GF-D8 (cell line): ENCODE results near the gene POLA2.

Source experiments
- DNase-seq: peaks from one replicate; lab custom pipeline; 2025; lab: John Stamatoyannopoulos, UW

POLA2 gene

DNA sequence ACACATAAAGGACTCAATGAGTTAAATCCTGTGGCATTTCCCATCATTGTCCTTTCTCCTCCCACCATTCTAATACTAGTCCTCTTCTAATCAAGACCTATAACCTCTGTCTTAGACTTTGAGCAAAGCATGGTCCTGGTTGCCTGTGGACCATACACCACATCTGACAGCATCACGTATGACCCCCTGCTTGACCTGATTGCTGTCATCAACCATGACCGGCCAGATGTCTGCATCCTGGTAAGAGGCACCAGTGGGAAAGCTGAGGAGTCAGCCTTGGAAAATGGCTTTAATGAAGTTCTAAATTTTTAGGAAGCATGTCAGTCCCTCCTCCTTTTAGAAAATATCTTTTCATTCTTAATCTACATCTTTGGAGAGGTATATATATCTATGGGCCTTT, 25.8 kb downstream of the POLA2 start:
- no peak for DNase-seq

DNA sequence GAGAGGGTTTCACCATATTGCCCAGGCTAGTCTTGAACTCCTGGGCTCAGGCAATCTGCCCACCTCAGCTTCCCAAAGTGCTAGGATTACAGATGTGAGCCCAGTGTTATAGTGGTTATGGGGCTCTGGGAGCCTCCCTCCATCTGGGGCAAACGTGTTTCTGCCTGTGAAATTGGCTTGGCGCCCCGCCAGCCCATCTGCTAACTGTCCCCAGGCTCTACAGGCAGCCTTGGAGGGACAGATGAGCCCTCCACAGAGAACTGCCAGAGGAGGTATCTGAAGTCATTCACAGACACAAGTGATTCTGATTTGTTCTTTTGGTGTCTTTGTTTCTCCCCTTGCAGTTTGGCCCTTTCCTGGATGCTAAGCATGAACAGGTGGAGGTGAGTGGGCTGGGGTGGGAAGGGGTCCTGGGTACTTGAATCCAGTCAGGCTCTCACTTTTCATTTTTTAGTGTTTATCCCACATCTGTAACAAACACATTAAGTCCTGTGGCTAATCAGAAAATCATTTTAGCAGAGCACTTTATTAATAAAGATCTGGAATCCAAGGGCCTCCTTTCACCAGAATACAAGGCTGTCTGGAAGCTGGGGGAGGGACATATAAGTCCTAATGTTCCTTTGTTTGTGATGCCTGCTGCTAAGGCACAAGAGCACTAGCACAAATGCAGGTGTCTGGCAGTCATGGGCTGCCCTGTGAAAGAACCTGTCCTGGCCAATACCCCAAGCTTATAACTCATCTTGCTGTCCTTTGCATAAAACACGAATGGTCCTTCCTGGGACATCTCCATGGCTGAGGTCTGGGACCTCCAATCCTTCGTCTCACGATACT, 27.2 kb downstream of the POLA2 start:
- DNase-seq: peak; percentile 23

DNA sequence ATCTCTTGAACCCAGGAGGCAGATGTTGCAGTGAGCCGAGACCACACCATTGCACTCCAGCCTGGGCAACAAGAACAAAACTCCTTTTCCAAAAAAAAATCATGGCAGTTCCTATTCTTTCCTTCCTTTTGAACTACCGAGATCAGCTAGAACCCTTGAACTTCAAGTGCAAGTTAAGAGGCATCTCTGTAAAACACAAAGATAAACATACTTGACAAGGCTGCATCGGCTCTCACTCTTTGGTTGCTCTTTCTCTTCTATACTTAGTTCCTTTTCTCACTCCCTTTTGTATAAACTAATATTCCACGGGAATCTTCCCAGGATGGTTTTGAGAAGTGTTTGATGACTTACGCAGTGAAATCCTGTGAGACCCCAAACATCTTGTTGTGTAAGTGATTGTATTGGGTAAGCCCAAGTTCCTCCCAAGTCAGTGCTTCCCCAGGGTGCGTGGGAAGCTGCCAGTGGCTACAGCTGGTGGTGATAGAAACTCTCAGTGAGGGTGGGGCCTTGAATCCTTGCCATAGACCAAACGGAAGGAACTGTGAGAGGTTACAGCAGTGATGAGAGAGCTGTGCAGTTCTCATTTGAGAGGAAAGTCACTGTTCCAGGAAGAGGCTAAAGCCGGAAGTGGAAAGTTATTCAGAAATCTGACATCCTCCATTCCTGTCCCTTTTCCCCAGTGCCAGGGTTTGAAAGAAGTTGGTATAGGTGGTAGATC, 28.8 kb downstream of the POLA2 start:
- peak; percentile 97 for DNase-seq

DNA sequence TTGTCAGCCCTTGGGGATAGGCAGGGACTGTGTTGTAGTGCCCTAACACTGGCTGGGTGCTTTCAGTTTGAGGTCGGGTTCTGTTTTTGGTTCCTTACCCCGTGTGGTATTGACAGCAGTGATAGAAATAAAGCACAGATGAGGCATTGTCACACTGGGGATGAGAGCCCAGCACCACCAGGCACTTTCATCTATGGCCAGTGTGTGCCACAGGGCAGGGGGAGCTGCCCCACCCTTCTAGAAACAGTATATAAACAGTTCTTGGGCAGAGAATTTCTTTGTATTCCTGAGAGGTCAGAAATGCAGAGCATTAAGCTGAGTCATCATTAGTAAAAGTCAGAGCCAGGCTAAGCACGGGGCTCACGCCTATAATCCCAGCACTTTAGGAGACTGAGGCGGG, 29.9 kb downstream of the POLA2 start:
- no peak for DNase-seq

DNA sequence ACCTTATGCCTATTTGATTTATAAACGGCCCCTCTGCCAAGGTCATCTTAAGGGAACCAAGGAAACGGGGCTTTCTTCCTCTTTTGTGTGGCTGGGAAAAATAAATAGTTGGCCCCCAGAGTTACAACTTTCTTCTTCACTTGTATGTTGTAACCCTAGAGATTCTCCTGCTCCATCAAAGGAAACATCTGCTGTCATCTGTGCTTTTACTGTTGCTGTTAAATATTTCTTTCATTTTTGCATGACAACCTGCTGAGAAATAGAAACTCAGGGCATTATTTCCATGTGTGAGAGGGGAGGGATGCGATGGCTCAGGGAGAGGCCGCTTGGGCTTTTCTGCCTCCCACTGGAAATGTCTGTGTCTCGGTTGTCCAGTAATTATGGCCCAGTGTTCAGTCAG, 31.1 kb downstream of the POLA2 start:
- DNase-seq: peak; percentile 33

DNA sequence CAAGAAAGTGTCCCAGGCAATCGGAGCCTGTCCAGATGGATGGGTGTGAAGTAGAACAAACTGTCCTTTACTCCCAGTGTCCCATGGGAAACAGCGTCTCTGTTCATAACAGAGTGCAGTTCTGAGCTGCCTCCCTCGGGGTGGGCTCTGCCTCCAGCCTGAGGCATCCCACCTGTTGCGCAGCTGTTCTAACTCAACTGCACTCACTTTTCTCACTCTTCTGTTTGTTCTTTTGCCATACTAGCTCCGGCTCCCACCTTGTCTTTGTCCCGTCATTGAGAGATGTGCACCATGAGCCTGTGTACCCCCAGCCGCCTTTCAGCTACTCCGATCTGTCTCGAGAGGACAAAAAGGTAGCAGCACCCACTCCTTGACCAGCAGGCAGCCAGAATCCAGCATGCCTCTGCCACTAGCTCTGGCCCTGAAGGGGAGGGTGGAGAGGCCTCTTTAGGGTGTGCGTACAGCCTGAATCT, 32.2 kb downstream of the POLA2 start:
- no peak for DNase-seq

DNA sequence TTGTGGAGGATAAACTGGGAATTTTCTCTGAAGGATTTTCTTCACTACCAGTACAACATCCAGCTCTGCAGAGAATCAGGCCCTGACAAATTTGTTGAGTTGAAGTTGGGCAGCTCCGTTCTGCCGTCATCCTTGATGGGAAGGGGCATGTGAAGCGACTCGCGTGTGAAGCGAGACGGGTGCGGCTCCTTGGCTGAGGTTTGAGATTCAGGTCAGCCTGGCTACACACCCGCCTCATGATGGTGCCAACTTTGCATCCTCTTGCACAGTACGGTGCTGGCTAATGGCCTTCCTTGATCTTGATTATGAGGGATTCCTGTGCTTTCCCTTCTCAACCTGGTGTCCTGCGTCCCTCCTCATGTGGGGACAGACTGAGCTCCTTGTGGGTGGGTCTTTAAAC, 33.2 kb downstream of the POLA2 start:
- DNase-seq: no peak

DNA sequence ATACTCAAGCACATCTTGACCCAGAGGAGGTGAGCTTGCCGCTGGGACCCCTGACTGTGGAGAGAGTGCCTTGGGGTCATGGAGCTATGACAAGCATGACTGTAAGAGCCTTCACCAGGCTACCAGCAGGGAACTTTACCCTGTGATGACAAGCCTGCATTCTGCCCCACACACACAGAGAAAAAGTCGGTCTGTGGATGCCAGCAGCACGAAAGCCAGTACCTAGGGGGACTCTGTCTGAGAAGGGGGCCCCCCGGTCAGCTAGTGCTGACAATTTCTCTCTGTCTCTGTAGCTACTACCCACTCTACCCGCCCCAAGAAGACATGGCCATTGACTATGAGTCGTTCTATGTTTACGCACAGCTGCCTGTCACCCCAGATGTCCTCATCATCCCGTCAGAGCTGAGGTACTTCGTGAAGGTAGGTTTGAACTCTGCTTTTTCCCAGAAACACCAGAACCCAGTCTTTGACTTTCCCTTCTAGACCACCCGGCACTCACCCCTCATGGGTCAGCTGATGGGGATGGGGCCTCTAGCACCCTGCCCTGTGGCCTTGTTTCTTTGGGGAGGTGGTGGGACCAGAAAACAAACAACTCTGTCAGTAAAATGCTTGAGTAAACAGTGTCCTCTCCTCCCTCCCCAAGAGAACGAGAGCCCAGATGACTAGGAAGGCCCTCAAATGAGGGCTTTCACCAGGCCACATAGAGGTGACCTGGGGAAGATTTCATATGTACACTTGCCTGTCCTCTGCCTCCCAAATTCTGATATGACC, 34.0 kb downstream of the POLA2 start:
- no peak for DNase-seq

DNA sequence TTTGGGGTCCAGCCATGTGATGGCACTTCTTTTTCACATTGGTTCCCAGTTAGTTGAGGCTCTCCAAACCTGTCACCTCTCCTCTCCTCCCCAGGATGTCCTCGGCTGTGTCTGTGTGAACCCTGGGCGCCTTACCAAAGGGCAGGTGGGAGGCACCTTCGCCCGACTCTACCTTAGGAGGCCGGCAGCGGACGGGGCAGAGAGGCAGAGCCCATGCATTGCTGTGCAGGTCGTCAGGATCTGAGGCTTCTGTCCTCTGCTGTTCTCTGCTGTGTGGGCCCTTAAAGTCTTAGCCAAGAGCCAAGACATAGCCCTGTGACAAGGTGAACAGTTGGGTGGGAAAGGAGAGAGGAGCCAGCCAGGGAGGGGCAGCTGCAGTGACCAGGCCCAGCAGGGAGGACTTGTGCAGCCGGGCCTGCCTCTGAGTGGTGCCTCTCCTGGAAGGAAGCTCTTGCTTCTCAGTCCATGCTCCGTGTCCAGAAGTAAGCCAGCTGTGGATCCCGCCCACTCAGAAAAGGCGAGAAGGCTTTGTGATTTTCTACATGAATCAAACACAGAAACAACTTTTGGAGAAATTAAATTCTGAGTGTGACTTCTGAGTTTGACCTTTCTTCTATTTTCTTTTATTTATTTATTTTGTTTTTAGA, 35.4 kb downstream of the POLA2 start:
- no peak for DNase-seq

DNA sequence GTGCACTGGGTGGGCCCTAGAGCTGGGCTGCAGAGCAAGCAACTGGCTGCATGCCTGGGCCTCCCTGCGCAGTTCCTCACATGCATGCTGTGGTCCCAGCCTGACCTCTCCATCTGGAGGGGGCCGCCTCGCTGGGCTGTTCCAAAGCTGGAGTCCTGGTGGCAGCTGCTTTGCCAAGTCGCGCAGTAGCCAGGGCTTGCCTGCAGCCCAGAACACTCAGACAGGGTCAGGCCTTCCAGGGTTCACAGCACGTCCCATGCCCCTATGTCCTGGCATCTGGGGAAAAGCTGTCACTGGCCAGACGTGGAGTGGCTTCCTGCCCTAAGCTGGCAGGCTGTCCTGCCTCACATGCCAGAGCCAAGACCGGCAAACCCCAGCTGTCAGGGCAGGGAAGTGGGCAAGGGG, 36.4 kb downstream of the POLA2 start:
- DNase-seq: no peak

DNA sequence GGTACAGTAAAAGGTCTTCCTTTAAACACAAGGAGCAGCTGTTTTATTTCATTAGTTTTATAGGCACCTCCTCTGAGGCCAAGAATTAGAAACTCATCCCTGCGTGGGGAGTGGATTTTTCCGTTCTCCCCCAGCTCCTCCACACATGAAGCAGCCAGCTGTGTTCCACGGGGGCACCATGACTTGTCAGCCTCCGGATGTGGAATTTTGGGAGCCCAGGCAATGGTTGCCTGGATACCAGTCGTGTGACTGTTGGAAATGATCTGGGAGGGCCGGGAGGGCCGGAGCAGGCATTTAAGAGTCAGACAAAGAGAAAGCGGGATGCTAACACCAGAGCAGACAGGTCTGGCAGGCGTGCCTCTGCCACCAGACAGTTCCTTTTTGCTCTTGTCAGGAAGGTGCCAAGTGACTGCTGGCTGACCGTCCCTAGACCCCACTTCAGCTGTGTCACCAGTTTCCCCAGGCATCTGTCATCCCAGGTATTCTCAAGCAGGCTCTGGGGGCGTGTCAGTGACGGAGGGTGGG, 37.0 kb downstream of the POLA2 start:
- DNase-seq: no peak

DNA sequence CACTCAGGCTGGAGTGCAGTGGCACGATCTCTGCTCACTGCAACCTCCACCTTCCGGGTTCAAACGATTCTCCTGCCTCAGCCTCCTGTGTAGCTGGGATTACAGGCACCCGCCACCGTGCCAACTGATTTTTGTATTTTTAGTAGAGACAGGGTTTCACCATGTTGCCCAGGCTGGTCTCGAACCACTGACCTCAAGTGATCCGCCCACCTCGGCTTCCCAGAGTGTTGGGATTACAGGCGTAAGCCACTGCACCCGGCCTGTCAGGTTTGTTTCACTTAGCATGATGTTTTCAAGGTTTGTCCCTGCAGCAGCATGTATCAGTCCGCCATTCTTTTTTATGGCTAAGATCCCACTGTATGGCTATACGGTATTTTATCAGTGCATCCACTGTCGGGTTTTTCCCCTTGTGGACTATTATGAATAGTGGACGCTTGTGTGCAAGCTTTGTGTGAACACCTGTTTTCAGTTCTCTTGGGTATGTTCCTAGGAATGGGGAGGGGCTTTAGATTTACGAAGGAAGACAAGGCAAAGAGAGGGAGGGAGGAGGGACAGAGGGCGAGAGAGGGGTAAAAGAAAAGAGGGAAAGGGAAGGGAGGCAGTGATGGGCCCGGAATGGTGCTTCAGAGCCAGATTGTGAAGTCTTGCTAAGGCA, 39.0 kb downstream of the POLA2 start:
- no peak for DNase-seq

DNA sequence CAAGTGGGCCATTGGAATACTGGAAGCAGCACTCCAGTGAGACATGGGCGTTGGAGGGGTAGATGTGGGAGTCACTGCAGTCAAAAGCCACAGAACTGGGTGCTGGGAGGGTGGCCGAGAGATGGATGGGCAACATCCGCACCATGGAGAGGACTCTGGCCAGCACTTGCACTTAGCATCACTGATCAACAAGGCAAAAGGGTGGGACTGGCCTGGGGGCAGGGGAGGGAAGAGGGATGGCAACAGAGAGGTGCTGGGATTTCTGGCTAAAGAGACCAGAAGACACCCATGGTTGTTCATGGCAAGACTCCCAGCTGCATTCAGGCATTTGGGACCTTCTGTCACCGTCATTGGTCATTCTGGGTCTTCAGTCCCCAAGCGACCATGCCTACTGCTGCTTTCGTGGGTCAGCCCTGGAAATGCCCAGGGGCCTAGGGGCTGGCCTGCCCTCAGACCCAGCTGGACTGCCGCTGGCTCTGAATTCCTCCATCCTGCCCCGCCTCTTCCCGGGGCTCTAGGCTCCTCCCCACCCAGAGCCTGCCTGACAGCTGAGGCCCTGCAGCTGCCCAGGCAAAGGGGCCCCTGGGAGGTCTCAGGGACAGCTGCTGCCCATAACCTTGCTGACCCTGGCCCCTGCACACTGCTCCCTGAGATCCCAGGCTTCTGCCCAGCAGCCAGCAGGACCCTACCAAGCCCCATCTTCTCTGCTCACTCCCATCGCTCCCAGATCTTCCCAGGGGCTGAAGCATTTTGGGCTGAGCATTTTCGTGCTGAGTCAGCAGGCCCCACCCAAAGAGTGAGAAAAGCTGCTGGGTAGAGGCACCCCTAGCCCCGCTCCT, 39.9 kb downstream of the POLA2 start:
- no peak for DNase-seq

DNA sequence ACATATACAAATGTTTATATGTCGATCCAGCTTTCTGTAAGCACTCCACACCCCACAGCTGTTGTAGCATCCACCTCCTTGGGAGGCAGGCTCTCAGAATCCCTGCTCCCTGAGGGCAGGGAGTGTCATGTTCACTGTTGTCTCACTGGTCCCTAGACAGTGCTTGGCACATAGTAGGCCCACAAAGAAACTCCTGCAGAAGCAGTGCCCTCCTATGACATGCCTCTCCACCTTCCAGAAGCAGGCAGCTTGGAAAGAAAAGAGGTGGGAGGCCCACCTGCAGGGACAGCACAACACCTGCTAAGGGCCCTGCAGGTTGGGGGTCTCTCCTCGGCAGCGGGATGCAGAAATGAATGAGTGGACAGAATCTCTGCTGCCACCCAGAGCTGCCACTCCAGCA, 41.8 kb downstream of the POLA2 start:
- DNase-seq: no peak

DNA sequence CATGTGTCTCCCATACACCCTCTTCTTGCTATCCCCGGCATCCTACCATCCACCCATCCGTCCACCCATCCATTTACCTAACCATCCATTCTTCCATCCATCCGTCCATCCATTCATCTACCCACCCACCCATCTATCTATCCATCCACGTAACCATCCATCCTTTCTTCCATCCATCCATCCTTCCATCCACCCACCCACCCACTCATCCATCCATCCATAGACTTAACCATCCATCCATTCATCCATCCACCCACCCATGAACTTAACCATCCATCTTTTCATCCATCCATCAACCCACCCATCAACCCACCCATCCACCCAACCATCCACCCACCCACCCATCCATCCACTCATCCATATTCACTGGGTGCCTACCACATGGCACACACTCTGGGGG, 42.3 kb downstream of the POLA2 start:
- no peak for DNase-seq

DNA sequence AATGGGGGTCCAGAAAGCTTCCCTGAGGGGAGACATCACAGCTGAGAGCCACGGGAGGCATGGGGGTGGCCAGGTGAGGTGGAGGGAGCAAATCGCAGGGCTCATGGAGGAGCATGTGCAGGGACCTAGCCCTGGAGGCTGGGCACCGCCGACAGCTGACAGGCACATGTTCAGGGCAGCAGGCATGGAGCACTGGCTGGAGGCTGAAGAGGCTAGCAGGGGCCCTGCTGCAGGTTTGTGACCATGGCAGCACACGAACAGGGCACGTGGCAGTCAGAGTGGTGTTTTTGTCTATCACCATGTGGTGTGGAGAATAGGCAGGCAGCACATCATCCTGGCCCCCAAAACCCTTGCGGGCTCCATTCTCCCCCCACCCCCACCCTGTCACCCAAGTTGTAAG, 42.9 kb downstream of the POLA2 start:
- DNase-seq: no peak

DNA sequence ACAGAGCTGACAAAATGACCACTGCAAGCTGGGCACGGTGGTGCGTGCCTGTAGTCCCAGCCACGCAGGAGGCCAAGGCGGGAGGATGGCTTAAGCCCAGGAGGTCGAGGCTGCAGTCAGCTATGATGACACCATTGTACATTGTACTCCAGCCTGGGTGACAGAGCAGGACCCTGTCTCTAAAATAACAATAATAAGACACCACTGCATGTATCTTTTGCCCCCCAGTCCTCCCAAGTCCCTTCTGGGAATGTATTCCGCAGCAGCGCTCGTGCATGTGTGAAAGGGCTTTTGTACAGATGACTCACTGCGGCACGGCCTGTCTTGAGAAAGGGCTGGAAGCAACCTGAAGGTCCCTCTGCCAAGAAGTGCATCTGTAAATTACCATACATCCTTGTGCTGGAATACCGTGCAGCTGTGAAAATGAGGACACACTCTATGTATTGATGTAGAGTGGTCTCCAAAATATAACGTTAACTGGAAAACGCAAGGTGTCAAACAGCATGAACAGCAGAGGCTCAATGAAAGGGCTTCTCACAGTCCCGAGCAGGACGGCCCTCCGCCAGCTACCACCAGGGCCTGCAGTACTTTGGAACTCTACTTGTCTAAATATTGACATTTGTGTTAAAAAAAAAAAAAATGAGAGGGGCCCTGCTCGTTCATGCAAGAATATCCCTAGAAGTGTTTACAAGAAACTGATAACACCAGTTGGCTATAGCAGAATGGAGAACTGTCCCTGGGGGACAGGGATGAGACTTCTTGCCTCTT, 43.9 kb downstream of the POLA2 start:
- no peak for DNase-seq

DNA sequence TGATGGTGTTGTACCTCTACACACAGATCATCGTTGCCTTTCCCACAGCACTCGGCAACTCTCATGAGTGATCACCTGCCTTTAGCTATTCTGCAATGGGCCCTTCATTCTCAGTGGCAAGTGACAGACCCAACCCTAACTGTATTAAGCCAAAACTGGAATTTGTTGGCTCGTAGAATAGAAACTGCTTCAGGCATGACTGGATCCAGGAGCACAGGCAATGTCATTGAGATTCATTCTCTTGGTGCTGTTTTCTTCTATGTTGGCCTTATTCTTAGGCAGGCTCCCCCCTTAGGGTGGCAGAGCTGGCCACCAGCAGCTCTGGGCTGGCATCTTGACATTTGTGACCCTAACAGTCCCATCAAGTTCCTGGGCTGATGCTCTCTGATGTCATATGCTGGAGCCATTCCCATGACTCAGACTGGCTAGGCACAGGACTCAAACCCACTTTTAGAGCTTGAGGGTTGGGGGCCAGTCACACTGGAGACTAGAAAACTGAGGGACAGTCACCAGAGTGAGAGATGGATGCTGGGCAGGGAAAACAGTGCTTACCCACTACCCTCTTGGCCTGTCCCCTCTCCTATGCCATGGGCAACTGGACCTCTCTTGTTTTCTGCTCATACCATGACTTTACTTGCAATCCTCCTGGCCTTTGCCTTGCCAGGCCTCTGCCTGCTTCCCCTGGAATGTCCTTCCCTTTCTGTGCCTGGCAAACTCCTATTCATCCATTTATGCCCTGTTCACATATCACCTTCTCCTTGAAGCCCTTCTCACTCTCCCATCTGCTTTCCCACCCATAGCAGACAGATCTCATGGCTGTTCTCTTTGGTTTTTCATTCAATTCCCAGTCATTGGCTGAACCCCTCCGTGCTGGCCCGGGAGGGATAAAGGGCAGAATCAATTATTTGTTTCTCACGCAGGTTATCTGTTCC, 45.8 kb downstream of the POLA2 start:
- DNase-seq: no peak
